GM21786 (cell line): Measurements from ENCODE around the gene CATSPER3.
"Not testable (repeated sequence)": the region's sequence is repeated elsewhere in the genome, so short reads cannot be mapped to it uniquely, and the experiment has no call there.

Source experiments
- ATAC-seq: cut with Tn5 transposase; IDR thresholded peaks from one replicate; pipeline ENCODE4 v1.9.1; 2021; ENCODE audit not compliant: unreplicated experiment

CATSPER3 gene

DNA sequence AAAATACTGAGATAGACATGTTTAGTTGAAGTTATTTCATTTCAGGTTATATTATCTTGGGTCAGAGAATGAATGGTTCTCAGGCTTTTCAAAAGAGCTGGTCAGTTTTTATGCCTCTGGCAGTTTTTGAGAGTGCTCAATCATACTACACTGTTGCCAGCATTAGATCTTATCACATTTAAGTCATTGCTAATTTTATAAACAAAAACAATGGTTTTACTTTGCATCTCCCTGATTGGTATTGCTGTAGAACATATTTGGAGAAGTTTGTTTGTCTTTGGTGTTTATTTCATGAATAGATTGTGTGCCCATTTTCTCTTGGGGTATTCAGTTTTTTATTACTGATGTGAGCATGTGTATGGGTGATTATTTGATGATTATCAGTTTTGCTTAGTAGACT is 1.5 kb downstream of the CATSPER3 start:
- no peak for ATAC-seq

DNA sequence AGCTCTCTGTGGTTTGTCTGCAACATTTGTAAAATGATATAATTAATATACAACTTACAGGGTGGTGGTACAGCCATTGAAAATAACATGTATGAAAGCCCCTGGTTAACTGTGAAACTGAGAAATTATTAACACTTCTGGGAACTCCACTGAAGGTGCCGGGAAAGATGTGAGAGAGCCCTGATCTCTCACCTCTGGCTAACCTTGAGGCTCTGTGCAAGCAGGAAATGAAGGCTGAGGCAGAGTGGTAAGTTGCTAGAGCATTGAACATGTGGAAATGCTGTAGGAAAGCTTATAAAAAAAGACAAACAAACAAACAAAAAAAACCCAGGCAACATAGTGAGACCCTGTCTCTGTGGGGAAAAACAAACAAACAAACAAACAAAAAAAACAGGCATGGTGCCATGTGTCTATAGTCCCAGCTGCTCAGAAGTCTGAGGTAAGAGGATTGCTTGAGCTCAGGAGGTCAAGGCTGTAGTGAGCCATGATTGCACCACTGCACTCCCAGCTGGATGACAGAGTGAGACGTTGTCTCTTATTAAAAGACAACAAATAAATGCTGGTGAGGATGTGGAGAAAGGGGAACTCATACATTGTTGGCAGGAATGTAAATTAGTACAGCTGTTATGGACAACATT is 7.5 kb downstream of the CATSPER3 start:
- ATAC-seq: no peak

DNA sequence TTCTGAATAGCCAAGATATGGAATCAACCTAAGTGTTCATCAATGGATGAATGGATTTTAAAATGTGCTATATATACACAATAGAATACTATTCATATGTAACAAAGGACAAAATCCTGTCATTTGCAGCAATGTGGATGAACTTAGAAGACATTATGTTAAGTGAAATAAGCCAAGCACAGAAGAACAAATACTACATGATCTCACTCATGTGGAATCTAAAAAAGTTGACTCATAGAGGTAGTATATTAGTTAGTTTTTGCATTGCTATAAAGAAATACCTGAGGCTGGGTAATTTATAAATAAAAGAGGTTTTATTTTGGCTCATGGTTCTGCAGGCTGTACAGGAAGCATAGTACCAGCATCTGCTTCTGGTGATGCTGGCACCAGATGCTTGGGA is 8.1 kb downstream of the CATSPER3 start:
- ATAC-seq: no peak

DNA sequence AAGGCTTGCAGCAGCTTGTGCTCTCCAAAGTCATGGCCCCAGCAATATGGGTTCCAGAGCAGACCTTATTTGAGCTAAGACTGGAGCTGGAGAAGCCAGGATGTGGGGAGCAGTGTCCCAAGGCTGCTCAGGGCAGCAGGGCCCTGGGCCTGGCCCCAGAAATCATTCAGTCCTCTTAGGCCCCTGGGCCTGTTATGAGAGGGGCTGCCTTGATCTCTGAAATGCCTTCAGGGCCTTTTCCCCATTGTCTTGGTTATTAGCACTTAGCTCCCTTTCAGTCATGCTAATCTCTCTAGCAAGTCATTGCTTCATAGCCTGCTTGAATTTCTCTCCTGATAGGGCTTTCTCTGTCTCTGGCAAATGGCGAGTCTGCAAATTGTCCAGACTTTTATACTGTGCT is 9.1 kb downstream of the CATSPER3 start:
- no peak for ATAC-seq

DNA sequence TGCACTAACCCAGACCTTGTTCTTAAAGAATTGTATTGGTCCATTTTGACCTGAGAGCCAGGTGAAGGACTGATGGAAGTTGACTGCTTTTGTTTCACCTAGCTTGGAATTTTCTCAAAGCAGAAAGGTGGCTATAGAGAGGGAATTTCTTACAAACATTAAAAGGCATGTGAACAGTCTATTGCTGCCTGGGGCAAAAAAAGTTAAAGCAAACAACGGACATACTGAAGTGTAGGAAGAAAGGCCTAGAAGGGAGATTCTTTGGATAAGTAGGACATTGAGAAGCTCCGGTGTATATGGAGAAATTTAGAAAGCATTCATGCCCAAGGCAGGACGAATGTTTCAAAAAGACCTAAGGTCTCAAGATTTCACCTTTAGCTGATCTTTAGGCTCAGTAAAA is 11.7 kb downstream of the CATSPER3 start:
- no peak for ATAC-seq

DNA sequence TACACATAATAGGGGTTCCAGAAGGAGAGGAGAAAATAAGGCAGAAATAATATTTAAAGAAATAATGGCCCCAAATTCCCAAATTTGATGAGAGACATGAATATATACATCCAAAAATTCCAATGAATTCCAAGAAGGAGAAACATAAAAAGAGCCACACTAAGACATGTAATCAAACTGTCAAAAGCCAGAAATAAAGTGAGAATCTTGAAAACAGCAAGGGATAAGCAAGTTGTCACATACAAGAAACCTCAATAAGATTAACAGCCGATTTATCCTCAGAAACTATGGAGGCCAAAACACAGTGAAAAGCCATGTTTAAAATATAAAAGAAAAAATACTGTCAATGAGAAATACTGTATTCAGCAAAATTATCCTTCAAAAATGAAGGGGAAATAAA is 14.5 kb downstream of the CATSPER3 start:
- ATAC-seq: no peak

DNA sequence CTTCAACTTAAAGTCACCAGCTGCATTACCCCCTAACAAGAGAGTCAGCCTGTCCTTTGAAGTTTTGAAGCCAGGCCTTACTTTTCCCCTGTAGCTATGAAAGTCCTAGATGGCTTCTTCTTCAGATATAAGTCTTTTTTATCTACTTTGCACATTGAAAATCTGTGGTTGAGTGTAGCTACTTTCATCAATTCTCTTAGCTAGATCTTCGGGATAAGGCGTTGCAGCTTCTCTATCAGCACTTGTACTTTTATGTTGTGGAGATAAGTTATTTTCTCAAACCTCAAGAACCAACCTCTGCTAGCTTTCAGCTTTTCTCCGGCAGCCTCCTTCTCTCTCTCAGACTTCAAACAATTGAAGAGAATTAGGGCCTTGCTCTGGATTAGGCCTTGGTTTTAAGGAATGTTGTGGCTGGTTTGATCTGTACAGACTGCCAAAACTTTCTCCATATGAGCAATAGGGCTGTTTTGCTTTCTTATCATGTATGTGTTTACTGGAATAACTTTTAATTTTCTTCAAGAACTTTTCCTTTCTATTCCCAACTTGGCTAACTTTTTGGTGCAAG is 21.6 kb downstream of the CATSPER3 start:
- no peak for ATAC-seq

DNA sequence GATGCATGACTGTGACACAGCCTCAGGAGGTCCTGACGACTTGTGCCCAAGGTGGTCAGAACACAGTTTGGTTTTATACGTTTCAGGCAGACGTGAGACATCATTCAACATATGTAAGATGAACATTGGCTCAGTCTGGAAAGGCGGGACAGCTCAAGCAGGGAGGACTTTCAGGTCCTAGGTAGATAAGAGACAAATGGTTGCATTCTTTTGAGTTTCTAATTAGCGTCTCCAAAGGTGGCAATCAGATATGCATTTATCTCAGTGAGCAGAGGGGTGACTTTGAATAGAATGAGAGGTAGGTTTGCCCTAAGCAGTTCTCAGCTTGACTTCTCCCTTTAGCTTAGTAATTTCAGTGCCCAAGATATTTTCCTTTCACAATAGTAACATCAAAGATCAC is 22.5 kb downstream of the CATSPER3 start:
- ATAC-seq: not testable (repeated sequence)

DNA sequence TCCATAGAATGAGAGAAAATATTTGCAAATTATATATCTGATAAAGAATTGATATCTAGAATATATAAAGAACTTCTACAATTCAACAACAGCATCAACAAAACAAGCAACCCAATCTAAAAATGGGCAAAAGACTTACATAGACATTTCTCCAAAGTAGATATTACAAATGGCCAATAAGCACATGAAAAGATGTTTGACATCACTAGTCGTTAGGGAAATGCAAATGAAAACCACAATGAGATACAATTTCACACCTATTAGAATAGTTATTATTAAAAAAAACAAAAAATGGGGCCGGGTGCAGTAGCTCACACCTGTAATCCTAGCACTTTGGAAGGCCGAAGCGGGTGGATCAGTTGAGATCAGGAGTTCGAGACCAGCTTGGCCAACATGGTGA is 24.4 kb downstream of the CATSPER3 start:
- ATAC-seq: no peak

DNA sequence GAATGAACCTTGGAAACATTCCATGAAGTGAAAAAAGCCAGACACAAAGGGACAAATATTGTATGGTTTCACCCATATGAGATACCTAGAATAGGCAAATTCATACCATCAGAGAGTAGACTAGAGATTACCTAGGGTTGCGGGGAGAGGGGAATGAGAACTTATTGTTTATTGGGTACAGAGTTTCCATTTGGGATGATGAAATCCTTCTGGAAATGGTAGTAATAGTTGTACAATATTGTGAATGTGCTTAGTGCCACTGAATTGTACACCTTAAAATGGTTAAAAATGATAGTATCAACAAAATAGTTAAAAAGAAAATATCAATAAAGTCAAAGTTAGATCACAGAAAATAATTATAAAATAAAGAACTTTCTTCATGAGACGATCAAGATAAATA is 25.5 kb downstream of the CATSPER3 start:
- no peak for ATAC-seq

DNA sequence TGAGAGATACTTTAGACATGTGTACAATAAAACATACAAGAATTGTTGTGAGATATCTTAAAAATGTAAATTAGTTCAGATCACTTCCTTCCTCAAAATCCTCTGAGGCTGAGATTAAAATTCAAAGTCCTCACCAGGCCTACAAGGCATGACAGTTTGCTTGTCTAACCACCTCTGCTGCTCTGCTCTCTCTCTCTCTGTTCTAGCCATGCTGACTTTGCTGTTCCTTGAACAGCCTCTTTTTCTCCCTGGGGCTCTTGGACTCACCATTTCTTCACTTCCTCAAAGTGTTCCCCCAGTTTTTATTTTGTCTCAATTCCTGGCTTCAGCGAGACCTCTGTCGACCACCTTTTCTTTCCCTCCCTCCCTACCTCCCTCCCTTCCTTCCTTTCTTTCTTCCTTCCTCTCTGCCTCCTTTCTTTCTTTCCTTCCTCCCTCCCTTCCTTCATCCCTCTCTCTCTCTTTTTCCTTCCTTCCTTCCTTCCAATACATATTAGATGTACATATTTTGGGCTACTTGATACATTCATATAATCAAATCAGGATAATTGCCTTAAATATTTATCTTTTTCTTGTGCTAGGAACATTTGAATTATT is 27.0 kb downstream of the CATSPER3 start:
- ATAC-seq: no peak

DNA sequence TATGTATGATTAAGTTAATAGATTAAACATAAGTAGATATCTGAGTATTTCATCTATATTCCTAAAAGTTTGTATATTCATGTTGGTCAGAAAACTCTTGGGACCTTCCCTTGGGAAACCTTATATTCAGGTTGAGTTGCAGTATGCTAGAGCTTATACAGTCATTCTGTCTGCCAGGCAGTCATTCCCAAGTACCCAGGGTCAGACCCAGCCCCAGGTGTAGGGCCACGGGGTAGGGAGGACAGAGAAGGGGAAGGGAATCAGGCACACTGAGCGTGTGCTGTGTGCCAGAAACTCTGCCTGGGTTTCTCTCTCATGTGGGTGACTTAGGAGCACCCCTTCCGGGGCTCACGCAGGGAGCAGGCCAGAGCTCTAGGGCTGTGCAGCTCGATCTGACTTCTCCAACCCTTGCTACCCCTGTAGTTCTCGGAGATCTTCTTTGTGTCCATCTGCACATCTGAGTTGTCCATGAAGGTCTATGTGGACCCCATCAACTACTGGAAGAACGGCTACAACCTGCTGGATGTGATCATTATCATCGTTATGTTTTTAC is 28.2 kb downstream of the CATSPER3 start:
- no peak for ATAC-seq

DNA sequence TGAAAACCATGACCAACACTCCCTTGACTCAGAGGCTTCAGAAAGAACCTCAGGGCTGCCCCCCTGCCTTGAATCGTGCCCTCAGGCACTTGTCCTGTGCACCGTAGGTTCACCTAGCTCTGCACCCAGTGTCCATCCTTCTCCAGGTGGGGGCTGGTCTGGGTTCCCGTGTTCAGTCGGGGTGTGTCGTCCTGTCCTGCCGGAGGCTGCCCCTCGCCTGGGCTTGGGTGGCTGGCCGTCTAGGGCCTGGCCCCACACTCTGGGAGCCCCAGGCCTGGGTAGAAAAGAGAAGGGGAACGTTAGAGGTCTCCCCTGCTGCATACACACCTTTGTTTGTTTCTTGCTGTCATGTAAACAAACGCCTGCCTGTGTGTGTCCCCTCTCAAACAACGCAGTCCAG is 29.3 kb downstream of the CATSPER3 start:
- ATAC-seq: no peak

DNA sequence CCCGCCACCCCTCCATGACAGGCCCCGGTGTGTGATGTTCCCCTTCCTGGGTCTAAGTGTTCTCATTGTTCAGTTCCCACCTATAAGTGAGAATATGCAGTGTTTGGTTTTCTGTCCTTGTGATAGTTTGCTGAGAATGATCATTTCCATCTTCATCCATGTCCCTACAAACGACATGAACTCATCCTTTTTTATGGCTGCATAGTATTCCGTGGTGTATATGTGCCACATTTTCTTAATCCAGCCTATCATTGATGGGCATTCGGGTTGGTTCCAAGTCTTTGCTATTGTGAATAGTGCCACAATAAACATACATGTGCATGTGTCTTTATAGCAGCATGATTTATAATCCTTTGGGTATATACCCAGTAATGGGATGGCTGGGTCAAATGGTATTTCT is 30.4 kb downstream of the CATSPER3 start:
- ATAC-seq: not testable (repeated sequence)

DNA sequence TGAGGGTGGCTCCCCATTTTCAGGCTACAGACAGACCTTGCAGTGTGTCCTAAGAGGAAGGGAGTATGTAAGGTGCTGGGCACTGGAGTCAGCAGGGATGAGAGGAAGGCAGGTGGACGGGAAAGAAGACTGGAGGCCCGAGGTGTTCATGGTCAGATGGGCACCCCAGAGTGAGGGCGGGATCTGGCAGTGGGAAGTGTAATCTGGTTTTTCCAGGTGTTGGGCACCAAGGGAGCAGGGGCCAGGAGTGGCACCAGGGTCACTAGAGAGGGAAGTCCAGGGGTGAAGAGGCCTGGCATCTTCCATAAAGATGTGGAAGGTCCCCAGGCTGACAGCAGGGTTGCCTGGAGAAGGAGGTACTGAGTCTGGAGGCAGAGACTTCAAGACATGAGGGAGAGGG is 36.7 kb downstream of the CATSPER3 start:
- no peak for ATAC-seq

DNA sequence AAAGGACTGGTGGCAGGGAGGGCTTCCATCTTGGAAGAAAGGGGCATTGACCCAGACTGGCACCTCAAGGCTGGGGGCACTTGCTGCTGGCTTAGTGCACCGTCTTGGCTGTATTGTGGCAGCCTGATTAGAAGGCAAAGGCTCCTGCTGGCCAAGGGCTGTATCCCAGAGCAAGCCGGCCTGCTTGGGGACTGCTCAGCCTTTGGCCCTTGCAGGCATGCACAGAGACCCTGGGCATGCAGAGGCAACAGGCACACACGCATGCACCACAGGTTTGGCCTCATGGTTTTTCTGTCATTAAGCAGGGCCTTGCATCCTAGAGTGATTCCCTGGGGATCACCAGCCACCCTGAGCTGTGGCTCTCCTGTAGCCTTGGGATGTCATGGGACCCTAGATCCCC is 37.4 kb downstream of the CATSPER3 start:
- no peak for ATAC-seq

DNA sequence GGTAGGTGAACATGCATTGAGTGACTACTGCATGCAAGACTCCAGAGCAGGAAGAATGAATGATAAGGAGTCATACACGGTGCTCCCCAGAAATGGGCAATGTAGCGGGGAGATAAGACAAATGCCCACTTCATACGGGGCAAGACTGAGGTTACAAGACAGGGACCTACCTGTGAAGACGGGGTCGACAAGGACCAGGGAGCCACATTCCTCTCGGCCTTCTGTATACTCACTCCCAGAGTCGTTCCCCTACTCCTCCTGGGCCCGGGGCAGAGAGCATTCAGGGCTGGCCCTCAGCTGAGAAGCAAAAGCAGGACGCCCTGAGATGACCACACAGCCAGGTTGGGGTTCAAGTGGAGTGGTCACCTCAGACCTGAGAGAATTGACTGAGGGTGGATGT is 39.6 kb downstream of the CATSPER3 start:
- ATAC-seq: no peak

DNA sequence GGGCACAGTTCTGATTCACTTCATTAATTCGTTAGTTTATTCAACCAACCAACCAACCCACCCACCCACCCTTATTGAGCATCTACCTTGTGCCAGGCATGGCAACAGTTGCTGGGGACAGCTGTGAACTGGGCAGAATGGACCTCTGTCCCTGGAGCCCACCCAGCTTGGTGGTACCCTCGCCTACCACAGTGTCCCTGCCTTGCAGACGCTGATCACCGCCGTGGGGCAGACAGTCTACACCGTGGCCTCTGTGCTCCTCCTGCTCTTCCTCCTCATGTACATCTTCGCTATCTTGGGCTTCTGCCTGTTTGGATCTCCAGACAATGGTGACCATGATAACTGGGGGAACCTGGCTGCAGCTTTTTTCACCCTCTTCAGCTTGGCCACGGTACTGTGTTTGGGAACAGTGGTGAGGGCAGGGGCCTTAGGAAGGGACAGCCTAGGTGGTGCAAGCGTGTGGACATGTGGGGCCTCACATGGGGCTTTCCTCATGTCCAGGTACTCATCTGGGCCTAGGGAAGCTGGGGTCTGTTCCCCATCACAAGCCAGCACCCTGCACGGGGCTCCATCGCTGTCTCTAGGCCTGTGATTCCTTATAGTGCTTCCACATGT is 40.1 kb downstream of the CATSPER3 start:
- ATAC-seq: no peak

DNA sequence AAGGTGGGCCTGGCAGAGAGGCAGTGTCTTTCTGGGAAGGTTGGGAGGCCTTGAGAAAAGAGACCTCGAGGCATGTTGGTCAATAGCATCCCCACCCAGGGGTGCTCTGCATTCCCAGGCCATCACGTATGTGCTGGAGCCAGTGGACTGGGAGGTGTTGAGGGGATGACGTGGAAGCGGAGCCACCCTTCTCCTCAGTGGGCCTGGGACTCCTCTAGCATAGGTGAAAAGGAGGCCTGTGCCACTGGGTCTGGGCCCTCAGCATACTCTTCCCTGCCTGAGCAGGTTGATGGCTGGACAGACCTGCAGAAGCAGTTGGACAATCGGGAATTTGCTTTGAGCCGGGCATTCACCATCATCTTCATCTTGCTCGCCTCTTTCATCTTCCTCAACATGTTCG is 40.8 kb downstream of the CATSPER3 start:
- no peak for ATAC-seq

DNA sequence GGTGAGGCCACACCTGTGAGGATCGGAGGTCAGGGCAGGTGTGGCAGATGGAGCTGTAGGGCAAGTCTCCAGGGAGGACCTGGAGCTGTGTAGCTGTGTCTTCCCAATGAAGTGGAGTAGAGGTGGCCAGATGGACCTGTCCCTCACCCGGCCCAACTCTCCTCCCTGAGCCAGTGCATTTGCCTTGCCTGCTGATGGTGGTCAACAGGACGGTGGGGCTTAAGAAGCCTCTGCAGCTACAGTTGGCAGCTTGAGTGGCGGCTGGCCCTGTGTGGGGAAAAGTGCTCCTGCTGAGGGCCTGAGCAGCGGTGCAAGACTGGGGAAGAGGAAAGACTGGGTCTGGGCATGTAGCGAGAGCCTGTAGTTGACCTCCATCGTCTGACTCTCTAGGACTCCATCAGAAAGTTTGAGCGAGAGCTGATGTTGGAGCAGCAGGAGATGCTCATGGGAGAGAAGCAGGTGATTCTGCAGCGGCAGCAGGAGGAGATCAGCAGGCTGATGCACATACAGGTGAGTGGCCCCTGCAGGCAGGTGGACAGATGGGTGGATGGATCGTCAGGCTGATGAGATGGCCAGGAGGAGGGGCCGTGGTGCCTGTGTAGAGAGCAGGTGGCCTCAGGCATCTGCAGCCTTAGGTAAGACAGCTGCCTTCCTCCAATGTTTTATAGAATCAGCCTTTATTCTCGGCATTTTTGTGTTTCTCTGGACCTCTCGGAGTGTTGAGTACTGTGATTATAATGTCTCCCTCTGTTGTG is 41.5 kb downstream of the CATSPER3 start:
- ATAC-seq: no peak

DNA sequence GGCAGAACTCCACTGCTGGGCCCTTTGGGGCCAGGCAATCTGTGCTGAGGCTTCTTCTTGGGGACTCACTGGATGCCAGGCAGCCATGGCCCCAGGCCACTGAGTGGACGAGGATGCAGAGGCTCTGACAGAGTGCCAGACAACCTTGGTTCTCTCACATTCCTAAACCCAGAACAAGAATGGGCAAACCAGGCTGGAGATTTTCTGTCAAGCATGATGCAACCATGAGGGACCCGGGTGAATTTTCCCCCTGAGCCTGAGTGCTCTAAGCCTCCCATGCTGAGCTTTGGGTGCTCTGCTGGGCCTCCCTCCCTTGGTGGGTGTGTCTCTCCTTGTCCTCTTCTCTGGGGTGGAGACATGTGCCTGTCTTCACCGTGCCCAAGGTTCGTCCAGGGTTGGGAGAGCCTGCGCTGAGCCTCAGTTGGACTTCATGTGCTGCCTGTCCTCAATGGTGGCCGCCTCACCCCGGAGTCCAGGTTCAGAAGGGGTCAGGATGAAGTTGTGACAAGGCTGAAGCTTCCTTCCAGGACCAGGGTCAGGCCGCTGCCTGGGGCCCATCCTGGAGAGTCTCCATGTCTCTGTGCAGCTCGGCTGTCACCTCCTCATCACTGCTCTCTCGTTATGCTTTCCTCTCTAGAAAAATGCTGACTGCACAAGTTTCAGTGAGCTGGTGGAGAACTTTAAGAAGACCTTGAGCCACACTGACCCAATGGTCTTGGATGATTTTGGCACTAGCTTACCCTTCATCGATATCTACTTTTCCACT is 42.2 kb downstream of the CATSPER3 start:
- no peak for ATAC-seq
